Measurements from ENCODE around the gene UNC5C.

The UNC5C gene

DNA sequence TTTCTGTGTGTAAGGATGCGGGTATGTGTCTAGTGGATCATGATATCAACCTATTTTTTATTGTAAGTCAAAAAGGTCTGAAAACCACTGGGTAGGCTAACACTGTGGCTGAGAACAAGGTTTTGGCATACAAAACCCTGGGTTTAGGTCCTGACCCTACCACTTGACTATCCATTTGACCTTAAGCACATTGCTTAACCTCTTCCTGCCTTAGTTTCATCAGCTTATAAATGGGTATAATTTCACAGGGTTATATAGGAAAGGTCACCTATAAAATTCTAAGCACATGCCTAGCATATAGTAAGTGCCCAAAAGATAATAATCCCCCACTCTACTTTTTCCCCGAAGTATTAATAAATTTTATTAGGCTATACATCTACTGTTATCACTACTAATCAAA, 263.0 kb downstream of the UNC5C start:
- peaks cover 9% of the 10 kb centered on the region for H3K9me3 Mint-ChIP-seq

GRCh38 chr4:95284655-95285054, 264.1 kb downstream of the UNC5C start:
- no peak overlapping the region for H3K27ac Mint-ChIP-seq
- TF ChIP-seq CTCF (IDR thresholded peaks at IDR 0.05), result no peak
- H3K36me3 Mint-ChIP-seq (ENCODE audit: low read depth), result peaks cover 5% of the 10 kb centered on the region
- no peaks in the 10 kb centered on the region for H3K27me3 Mint-ChIP-seq (ENCODE audit: low read depth, poor library complexity)
- no peak for DNase-seq
- no peak overlapping the region for H3K4me3 Mint-ChIP-seq
- H3K4me1 Mint-ChIP-seq, result peaks cover 18% of the 10 kb centered on the region
- H3K9me3 Mint-ChIP-seq, result peaks cover 9% of the 10 kb centered on the region

More for the DNA sequence above, 263.0 kb downstream of the UNC5C start:
- Mint-ChIP-seq H3K4me3 (no peak overlapping the region), H3K36me3 (ENCODE audit: low read depth) (peaks cover 5% of the 10 kb centered on the region), H3K27ac (no peak overlapping the region), H3K4me1 (peaks cover 18% of the 10 kb centered on the region), H3K27me3 (ENCODE audit: low read depth, poor library complexity) (no peaks in the 10 kb centered on the region)
- no peak for TF ChIP-seq CTCF (IDR thresholded peaks at IDR 0.05)
- no peak for DNase-seq

DNA sequence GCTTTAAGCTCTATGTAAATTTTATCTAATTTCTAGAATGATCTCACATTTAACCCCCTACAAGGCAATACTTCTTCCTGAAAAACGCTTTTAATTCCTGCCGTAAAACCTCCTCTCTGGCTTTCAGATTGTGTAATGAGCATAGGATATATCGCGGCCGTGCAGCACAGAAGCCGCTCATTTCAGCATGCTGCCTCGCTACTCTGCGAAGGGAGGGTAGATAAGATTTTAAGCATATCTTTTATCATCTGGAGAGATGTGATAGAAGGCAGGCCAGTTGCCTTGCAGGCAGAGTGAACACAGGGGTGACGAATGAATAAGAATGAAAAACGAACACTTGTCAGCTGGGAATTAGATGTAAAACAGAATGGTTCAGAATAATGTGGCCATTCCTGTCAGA, 265.5 kb downstream of the UNC5C start:
- no peak for TF ChIP-seq CTCF (IDR thresholded peaks at IDR 0.05)
- Mint-ChIP-seq H3K9me3 (peaks cover 3% of the 10 kb centered on the region), H3K36me3 (ENCODE audit: low read depth) (no peaks in the 10 kb centered on the region), H3K4me3 (no peak overlapping the region), H3K27ac (no peak overlapping the region), H3K4me1 (peaks cover 19% of the 10 kb centered on the region), H3K27me3 (ENCODE audit: low read depth, poor library complexity) (no peaks in the 10 kb centered on the region)
- DNase-seq, result no peak

DNA sequence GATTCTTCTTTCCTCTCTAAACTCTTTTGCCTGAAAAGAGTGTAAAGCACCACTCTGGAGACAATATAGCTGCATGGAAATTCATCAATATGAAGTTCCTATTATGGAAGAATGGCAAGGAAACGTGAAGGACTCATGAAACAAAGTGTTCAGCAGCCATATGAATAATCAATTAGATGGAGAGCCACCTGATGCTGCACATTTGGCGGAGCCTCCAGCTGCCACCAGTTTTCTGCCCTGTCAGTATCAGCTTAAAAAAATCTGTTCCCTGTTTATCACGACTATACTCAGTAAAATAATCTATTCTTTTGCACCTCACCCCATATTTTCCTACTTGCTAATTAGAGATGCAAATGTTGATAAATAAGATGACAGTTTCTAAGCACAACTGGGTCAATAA, 276.0 kb downstream of the UNC5C start:
- TF ChIP-seq CTCF (IDR thresholded peaks at IDR 0.05), result no peak
- Mint-ChIP-seq H3K27ac (no peak overlapping the region), H3K27me3 (ENCODE audit: low read depth, poor library complexity) (no peaks in the 10 kb centered on the region), H3K4me1 (peaks cover 12% of the 10 kb centered on the region), H3K4me3 (no peak overlapping the region), H3K9me3 (peaks cover 6% of the 10 kb centered on the region), H3K36me3 (ENCODE audit: low read depth) (peaks cover 7% of the 10 kb centered on the region)
- DNase-seq, result no peak

- no peak overlapping the region for H3K27ac Mint-ChIP-seq
- no peak for TF ChIP-seq CTCF (IDR thresholded peaks at IDR 0.05)
- H3K36me3 Mint-ChIP-seq (ENCODE audit: low read depth), result peaks cover 7% of the 10 kb centered on the region
- H3K9me3 Mint-ChIP-seq, result peaks cover 6% of the 10 kb centered on the region
- no peak overlapping the region for H3K4me3 Mint-ChIP-seq
- peaks cover 9% of the 10 kb centered on the region for H3K4me1 Mint-ChIP-seq
- DNase-seq, result no peak
- no peaks in the 10 kb centered on the region for H3K27me3 Mint-ChIP-seq (ENCODE audit: low read depth, poor library complexity)
Observed at GRCh38 chr4:95272036-95272435, 276.7 kb downstream of the UNC5C start.

DNA sequence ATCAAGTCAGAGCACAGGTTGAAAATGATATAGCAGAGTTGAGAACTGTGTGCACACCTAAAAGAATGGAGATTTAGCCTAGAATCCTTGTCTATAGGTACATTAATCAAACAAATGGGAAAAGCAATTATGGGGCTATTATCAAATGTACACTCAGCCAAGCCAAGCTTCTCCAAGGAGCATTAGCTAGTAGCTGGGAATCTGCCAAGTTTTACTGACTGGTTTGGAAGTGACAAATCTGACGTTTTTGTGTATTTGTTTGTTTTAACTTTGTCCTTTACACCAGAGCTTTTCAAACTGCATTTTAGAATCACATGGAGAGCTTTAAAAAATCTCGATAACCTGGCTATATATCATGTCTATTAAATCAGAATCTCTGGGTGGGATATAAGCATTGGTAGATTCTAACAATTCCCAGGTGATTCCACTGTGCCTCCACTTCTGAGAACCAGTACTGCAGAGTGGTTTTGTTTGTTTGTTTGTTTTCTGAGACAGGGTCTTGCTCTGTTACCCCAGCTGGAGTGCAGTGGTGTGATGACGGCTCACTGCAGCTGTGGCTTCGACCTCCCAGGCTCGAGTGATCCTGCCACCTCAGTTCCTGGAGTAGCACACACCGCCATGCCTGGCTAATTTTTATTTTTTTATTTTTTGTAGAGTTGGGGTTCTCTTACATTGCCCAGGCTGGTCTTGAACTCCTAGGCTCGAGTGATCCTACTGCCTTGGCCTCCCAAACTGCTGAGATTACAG, 279.8 kb downstream of the UNC5C start:
- peaks cover 7% of the 10 kb centered on the region for H3K36me3 Mint-ChIP-seq (ENCODE audit: low read depth)
- DNase-seq, result peak; percentile 4
- H3K4me1 Mint-ChIP-seq, result peaks cover 12% of the 10 kb centered on the region
- no peak for TF ChIP-seq CTCF (IDR thresholded peaks at IDR 0.05)
- no peaks in the 10 kb centered on the region for H3K27me3 Mint-ChIP-seq (ENCODE audit: low read depth, poor library complexity)
- peaks cover 6% of the 10 kb centered on the region for H3K9me3 Mint-ChIP-seq
- H3K27ac Mint-ChIP-seq, result no peak overlapping the region
- H3K4me3 Mint-ChIP-seq, result no peak overlapping the region

Measured in nephron progenitor cell (in vitro differentiated cells).